Ascending aorta (tissue), 2 donors: ENCODE data around the gene LCN10. TPM values are rescaled to one million over a fixed set of nuclear protein-coding genes. Genes with fewer than 3 reads are reported as not detected.

Experiments
- DNase-seq, 2 donors: peaks; one replicate each; pipeline ENCODE4 v3.0.0-alpha.2; 2019; ENCODE audit warnings: low spot score in 2 of 2
- H3K27ac ChIP-seq, 2 donors: fragments of 200-600 bp; sonication (generic); one replicate each; pipeline ENCODE4 v1.5.1; 2016 to 2017; ENCODE audit warnings: mild to moderate bottlenecking in 1 of 2
- H3K27me3 ChIP-seq: fragments of 200-600 bp; sonication (generic); one replicate; pipeline ENCODE4 v1.5.1; 2017
- H3K36me3 ChIP-seq, 2 donors: fragments of 200-600 bp; sonication (generic); one replicate each; pipeline ENCODE4 v1.5.1; 2016
- H3K4me1 ChIP-seq, 2 donors: fragments of 200-600 bp; sonication (generic); one replicate each; pipeline ENCODE4 v1.5.1; 2016 to 2017; ENCODE audit warnings: mild to moderate bottlenecking in 1 of 2
- H3K4me3 ChIP-seq, 2 donors: fragments of 200-600 bp; sonication (generic); one replicate each; pipeline ENCODE4 v1.5.1; 2016 to 2017; ENCODE audit warnings: mild to moderate bottlenecking in 1 of 2
- H3K9me3 ChIP-seq, 2 donors: fragments of 200-600 bp; sonication (generic); one replicate each; pipeline ENCODE4 v1.5.1; 2016
- intact Hi-C: fragments of 100-400 bp; cut with DNase I; formaldehyde crosslinking; loops from one replicate; pipeline ENCODE4 v1.15.1; 2023
- total RNA-seq: library from RNA; depleted of rRNA; stranded (reverse); fragments of >200 nt; gene quantifications from one replicate; pipeline ENCODE4 v1.1.0, GENCODE V29; 2016
- TF ChIP-seq, protein P1 (sequence below), 3 experiments: fragments of 200-600 bp in 2 of 3; fragments of 450-650 bp in 1 of 3; sonication (generic) in 2 of 3; IDR thresholded peaks; one replicate each; pipeline ENCODE4 v1.5.1; 2016 to 2019; ENCODE audit warnings: antibody characterized with exemption in 3 of 3, mild to moderate bottlenecking in 1 of 3, moderate library complexity in 1 of 3

LCN10 gene
- total RNA-seq, 1 donor from 2014 or later = 28.5 TPM

DNA sequence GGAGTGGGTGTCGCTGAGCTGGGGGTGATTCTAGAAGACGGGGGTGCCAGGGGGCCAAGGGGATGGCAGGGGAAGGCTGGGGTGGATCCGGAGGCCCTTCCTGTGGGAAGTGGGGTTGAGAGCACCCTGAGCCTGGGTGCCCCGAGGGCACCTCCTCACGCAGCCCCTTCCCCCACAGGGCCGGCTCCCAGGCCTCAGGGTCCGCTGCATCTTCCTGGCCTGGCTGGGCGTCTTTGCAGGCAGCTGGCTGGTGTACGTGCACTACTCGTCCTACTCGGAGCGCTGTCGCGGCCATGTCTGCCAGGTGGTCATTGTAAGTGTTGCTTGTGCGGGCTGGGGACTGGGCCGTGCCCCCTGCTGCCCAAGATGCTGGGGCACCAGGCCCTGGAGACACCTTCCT, 25.3 kb downstream of the LCN10 start:
- no peaks in the 10 kb centered on the region for H3K9me3 ChIP-seq
- TF ChIP-seq, protein P1, sequence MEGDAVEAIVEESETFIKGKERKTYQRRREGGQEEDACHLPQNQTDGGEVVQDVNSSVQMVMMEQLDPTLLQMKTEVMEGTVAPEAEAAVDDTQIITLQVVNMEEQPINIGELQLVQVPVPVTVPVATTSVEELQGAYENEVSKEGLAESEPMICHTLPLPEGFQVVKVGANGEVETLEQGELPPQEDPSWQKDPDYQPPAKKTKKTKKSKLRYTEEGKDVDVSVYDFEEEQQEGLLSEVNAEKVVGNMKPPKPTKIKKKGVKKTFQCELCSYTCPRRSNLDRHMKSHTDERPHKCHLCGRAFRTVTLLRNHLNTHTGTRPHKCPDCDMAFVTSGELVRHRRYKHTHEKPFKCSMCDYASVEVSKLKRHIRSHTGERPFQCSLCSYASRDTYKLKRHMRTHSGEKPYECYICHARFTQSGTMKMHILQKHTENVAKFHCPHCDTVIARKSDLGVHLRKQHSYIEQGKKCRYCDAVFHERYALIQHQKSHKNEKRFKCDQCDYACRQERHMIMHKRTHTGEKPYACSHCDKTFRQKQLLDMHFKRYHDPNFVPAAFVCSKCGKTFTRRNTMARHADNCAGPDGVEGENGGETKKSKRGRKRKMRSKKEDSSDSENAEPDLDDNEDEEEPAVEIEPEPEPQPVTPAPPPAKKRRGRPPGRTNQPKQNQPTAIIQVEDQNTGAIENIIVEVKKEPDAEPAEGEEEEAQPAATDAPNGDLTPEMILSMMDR (IDR thresholded peaks at IDR 0.05) = no peak
- no peaks in the 10 kb centered on the region for H3K27me3 ChIP-seq
- no peak for DNase-seq
- intact Hi-C loops = no loop called here
- peaks cover 0 to 3% of the 10 kb centered on the region in 2 donors for H3K4me1 ChIP-seq
- H3K36me3 ChIP-seq = peaks cover 5 to 6% of the 10 kb centered on the region in 2 donors
- H3K27ac ChIP-seq = no peak overlapping the region
- no peak overlapping the region for H3K4me3 ChIP-seq

DNA sequence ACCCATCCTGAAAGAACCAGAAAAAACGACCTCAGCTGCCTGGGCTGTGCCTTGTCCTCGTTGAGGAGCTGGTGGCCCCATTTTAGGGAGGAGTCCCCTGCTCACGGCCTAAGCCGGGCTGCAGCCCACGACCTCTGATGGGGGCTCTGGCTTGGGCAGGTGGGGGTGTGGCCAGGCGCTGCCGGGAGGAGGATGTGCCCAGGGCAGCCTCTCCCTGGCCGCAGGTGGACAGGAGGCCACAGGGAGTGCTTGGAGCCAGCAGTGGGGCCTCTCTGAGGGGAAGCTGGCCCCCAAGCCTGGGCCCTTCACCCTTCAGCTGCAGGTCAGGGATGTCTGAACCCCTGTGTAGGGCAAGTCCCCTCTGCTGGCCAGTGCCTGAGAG, 27.9 kb downstream of the LCN10 start:
- TF ChIP-seq, protein P1 (IDR thresholded peaks at IDR 0.05) = no peak
- Histone ChIP-seq H3K36me3 (no peaks in the 10 kb centered on the region), H3K27me3 (peaks cover 6% of the 10 kb centered on the region), H3K4me3 (no peak overlapping the region), H3K9me3 (no peaks in the 10 kb centered on the region), H3K4me1 (peaks cover 0 to 7% of the 10 kb centered on the region in 2 donors), H3K27ac (no peak overlapping the region)
- no peak for DNase-seq
- intact Hi-C loops = no loop called here

DNA sequence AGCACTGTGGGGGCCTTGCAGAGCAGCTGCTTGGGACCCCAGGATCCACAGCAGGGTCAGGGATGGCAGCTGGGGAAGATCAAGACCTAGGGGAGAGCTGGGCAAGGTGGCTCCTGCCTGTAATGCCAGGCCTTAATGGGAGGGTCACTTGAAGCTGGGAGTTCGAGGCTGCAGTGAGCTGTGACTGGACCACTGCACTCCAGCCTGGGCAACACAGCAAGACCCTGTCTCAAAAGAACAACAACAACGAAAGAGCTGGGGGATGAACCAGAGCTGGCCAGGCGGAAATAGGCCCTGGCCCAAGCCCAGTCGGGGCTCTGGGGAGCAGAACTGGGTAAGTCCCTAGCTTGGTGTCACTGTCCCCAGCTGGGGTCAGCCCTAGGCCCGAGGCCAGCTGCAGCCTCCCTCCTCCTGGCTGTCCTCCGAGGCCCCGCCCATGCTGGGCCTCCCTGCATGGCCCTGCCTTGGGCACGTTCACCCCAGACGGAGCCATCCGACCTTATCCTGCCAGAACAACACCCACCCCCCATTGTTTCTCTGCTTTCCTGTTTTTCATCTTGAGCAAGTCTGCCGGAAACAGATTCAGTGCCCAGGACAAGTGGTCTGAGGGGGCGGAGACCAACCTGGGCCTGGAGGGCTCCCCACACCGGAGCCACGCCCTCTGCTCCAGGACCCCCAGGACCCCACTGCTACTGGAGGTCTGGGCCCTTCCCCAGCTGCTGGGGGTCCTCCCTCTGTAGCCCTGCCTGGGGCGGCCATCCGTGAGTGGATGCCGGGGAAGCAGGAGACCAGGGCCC, 28.4 kb downstream of the LCN10 start:
- H3K27me3 ChIP-seq = peaks cover 6% of the 10 kb centered on the region

DNA sequence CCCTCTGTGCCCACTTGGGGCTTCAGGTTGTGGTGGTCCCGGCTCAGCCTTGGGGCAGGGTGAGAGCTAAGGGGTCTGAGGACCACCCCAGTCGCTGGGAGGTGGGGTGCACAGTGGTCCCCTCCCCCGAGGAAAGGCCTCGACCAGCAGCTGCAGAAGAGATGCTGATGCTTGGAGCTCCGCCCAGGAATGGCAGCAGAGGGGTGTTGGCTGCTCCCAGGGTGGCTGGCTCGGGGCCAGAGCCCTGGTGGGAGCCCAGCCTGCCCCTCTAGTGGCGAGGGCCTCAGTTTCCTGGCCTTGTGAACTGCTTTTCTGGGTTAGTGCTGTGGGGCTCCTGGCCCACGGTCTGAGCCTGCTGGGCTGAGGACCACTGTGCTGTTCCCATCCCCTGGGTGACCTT, 29.2 kb downstream of the LCN10 start:
- intact Hi-C loops = no loop called here
- H3K27ac ChIP-seq = no peak overlapping the region
- TF ChIP-seq, protein P1 (IDR thresholded peaks at IDR 0.05) = no peak
- H3K27me3 ChIP-seq = peaks cover 6% of the 10 kb centered on the region
- no peaks in the 10 kb centered on the region for H3K9me3 ChIP-seq
- DNase-seq = no peak
- H3K4me1 ChIP-seq = peaks cover 0 to 7% of the 10 kb centered on the region in 2 donors
- H3K4me3 ChIP-seq = no peak overlapping the region
- H3K36me3 ChIP-seq = no peaks in the 10 kb centered on the region

More for the DNA sequence above, 28.4 kb downstream of the LCN10 start:
- Histone ChIP-seq H3K4me3 (no peak overlapping the region), H3K9me3 (no peaks in the 10 kb centered on the region), H3K4me1 (peaks cover 0 to 7% of the 10 kb centered on the region in 2 donors), H3K36me3 (no peaks in the 10 kb centered on the region), H3K27ac (no peak overlapping the region)
- no peak for DNase-seq
- TF ChIP-seq, protein P1 (IDR thresholded peaks at IDR 0.05) = peak in 1 of 3 experiments; percentile 4
- intact Hi-C loops = no loop called here

DNA sequence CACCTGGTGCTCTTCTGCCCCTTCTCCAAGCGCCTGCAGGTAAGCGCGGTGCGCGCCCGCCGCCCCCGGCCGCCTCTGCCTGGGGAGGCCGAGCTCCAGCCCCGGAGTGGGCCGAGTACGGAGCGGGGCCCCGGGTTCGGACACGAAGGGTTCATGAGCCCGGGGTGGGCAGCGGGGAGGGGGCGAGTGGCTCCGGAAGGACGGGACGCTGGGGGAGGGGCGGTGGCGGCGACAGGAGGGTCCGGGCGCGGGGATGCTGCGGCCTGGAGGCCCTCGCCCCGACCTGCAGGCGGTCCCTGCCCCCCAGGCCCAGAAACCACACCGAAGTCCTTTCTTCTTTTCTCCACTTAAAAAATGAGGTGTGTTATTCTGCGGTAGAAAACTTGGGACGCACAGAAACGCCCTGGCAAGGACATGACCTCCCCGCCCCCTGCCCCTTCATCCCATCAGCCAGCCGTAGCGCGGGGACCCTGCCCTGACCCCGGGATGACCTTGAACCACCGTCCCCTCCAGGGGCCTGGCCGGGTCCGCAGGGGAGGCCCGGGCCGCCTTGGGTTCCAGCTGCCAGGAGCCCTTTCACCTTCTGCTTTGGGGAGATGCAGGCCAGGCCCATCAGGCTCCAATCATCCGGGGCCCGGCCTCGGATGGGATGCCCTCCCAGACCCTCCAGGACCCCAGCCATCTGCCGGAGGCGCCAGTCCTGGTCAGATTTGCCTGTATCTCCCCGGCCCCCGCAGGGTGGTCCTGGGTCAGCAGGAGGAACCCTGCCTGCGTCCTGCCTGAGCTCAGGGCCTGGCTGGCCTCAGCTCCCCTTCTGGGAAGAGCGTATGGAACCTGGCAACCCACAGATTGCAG, 29.8 kb downstream of the LCN10 start:
- no peak for DNase-seq

More for the DNA sequence above, 29.8 kb downstream of the LCN10 start:
- TF ChIP-seq, protein P1 (IDR thresholded peaks at IDR 0.05) = no peak
- Histone ChIP-seq H3K9me3 (no peaks in the 10 kb centered on the region), H3K27ac (no peak overlapping the region), H3K27me3 (peaks cover 6% of the 10 kb centered on the region), H3K36me3 (no peaks in the 10 kb centered on the region), H3K4me1 (peaks cover 0 to 7% of the 10 kb centered on the region in 2 donors), H3K4me3 (peak overlapping the region; percentile 40 to 43)
- intact Hi-C loops = no loop called here
